Fibroblast of skin of scalp (primary cell): ENCODE data around the gene COX17.

ENCODE experiments used
- DNase-seq: peaks from one replicate; pipeline ENCODE4 v3.0.0-alpha.2; 2013

COX17 gene

DNA sequence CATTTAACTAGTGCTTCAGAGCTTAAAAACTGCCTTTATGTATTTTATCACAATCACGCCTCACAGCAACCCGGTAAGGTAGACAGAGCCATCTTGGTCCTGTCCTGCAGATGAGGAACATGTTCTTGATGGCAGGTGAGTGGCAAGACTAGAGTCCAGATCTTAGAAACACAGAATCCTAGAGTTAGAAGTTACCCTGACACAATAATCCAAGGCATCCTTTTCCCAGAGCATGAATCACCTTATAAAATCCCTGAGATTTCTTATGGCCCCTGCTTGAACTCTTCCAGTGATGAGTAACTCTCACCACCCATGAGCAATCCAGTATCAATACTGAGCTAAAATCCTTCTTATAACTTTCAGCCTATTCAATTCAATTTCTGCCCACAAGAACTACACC lies 33.7 kb downstream of the COX17 start:
- peak; percentile 77 for DNase-seq

DNA sequence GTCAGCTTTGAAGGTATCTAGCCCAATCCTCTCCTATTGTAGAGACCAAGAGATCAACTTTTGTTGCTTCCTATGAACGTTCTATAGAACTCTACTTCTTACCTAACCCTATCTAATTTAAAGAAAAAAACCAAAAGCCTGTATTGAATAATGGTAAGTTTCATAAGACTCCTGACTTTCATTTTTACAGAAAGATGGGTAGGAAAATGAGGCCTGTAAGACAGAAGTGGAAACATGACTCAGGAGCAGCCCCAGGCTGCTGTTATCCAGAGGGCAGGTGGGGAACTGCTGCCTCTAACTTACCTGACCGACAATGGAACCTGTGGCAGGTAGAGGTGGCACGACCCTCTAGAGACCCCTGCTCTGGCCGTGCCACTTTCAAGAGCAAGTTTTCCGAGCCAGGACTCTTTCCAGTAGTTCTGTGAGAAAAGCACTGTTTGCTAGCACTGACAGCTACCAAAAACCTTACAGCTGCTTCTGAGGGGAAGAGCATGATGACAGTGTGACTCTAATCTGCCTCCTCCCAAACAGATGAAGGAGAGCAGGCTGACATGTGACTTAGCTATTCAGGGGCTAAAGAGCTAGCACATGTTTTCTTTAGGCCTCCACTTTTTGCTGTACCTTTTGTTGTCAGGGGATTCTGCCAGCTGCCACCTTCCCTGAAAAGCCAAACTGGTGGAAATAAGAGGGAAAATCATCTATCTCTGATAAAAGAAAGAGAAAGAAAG lies 34.3 kb downstream of the COX17 start:
- DNase-seq, result no peak

DNA sequence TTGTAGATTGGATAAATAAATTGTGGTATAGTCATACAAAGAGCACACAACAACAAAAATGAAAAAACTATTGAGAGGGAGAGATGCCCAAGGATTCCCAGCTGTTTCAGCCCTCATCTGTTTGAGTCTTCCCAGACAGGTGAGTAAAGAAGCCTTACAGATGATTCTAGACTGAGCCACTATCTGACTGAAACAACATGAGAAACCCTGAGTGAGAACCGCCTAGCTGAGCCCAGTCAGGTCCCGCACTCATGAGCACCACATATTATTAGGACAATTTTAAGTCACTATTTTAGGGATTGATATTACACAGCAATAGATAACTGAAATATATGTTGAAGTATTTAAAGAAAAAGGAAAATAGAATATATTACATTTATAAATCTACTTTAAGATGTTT lies 35.8 kb downstream of the COX17 start:
- DNase-seq, result no peak

DNA sequence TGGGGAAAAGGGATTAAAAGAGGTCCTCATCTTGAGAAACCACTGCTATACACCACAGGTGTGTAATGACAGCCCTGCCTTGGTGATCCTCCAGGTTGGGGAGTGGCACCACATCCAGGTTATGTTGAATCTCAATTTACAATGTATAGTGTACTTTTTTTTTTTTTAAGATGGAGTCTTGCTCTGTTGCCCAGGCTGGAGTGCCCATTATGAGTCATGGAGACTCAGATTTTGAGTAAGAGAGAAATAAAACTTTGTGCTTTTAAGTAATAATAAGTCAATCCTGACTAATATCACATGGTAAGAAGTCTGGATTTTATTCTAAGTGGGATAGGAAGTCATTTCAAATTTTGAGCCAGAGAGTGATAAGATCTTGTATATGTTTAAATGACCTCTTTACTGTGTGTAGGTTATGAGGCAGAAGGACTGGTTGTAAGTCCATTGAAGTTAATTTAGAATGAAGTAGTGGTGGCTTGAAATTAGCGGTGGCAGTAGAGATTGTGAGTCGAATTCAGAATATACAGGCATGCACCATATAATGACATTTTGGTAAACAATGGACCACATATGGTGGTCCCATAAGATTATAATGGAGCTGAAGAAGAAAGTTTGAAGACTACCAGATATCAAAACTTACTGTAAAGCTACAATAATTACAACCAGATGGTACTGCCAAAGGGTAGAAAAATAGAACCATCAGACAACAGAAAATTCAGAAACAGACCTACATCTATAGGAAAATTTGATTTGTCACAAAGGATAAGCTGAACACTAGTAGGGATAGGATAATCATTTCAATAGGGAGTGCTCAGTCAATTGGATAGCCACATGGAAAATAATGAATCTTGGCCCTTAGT lies 37.5 kb downstream of the COX17 start:
- no peak for DNase-seq

DNA sequence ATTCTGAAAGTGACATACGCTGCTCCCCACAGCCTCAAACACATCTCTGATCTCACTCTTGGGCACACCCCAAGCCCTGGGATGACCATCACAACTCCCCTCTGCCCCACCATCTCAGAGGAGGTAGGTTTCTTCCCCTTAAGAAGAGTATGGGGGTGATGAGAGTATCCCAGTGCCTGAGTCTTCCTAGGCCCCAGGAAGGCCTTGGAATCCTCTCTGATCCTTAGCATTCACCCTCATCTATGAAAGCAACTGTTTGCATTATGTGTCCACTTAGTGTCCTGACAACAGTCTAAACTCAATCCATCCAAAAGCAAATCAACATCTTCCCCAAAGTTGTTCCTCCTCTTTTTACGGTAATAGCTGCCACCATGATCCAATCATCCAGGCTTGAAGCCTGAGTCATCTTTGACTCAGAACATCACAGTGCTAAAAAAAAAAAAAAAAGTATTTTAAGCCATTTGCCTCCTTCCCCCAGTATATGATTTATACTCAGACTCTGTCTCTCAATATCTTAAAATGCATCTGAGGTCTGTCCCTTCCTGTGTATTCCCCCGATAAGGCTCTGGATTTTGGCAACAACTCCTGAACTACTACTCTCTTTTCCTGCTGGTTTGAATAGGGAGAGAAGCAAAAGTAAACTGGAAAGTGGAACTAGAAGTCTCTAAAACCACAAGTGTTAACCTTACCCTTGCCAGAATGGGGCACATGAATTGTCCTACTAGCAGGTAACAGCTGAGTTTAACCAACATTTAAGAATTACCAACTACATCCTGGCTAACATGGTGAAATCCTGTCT lies 39.3 kb downstream of the COX17 start:
- peak; percentile 91 for DNase-seq

DNA sequence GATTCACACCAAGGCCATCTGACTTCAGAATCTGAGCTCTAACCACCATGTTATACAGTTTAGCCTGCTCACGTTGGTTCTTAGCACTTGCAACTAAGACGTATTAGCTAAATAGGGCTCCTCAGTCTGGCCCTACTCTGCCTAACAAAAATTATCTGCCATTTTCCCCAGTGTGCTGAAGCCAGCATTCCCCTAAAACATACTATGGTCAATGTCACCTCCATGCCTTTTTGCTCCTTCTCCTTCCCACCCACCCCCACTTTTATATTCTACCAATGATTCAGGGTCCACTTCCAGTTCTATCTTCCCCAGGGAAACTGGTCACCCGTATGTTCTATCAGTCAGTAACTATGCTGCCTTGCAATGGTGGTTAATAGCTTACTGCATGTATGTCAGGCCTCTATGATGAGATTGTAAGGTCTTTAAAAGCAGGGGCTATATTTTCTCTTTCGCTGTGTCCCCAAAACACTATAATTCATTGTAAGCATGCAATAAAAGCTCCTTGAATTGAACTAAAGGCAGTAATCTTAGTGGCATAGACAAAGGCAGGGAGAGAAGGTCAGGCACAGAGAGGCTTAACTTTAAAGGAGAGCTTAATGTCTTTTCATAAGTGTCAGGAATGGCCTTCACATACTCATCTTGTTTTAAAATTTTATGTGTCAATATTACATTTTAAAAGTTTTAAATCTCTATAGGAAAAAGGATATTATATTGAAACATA lies 40.2 kb downstream of the COX17 start:
- DNase-seq, result no peak

DNA sequence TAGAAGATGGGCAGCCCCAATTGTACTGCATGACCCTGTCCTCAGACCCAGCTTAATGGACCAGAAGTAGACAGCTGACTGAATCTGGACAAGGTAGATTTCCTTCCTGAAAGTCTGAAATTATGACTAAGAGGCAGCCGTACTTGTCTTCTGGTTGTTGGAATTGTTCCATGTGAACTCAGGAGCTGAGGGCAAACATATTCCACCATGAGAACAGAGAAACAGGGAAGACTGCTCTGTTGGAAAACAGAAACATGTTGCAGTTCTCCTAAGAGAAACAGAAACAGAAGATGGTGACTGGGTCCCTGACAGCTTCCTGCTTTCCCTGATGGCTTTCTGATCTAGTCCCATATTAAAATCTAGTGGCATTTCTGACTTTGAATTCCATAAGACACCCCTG lies 41.0 kb downstream of the COX17 start:
- DNase-seq, result no peak

DNA sequence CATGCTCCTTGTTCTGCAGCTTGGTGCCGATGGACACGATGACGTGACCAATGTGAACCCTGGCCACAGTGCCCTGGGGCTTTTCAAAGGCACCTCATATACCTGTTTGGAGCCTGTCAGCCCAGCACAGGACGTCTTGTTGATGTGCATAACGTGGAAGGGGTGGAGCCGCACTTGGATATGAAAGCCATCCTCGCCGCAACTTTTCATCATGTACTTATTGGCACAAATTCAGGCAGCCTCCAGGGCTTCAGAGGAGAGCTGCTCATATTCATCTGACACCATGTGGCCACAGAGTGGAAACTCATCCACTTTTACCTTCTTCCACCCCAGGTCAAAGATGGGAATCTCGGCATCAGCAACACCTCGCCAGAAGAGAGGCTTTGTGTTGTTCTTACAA lies 41.5 kb downstream of the COX17 start:
- no peak for DNase-seq

DNA sequence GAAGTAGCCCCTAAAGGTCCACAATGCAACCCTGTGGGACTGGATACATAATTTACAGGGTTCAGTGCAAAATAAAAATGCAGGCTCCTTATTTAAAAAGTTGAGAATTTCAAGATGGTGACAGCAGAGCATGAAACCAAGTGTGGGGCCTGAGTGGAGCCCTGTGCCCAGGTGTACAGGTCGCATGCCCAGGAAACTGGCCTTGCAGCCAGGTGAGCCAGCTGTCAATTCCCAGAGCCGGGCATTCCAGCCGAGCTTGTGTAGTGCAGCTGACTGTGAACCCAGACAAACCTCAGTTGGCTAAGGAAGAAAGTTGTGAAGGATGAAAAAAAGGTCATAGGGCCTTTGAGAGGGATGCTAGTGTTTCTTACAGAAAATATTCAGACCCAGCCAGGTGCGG lies 44.4 kb downstream of the COX17 start:
- DNase-seq, result no peak

DNA sequence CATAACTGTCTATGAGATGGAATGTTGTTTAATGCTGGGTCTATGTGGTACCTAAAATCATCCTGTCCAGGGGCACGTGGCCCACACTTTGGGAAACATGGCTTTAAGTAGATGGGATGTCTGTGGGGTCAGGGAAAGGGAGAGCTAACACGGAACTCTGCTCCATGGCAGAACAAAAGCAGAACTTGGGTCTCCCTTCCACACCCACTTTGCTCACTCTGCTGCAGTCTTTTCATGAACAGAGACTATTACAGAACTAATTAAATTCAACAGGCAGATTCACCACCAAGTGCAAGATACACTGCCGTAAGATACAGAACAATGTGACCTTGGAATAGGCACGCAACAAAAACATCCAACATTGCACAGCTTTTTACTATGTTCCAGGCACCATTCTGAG lies 45.0 kb downstream of the COX17 start:
- DNase-seq, result no peak

DNA sequence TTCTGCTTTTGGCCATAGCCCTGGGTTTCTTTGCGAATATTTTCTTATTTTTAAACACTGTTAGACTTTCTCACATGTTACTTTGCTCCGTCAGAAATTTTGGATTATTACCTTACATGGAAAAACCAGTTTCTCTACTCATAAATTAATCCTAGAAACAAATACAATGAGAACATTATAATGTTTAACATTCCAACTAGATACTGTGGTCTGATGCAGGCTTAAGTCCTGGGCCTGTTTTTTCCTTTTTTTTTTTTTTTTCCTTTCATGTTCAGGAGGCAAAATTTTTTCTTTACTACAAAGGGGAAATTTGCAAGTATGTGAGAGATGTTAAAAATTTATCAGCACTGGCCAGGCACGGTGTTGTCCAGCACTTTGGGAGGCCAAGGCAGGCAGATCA lies 45.7 kb downstream of the COX17 start:
- peak; percentile 31 for DNase-seq

DNA sequence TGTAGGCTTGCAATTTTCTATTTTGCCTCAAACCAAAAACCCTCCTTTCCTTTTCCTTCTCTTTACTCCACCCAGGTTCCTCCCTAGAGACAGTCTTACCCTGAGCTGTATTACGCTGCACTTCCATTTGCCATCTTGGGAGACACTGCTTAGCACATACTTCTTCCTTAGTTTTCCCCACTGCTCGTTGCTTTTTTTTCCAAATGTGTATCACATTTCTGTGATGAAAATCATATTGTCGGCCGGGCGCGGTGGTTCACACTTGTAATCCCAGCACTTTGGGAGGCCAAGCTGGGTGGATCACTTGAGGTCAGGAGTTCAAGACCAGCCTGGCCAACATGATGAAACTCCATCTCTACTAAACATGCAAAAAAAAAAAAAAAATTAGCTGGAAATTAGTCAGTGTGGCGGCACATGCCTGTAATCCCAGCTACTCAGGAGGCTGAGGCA lies 46.3 kb downstream of the COX17 start:
- no peak for DNase-seq

DNA sequence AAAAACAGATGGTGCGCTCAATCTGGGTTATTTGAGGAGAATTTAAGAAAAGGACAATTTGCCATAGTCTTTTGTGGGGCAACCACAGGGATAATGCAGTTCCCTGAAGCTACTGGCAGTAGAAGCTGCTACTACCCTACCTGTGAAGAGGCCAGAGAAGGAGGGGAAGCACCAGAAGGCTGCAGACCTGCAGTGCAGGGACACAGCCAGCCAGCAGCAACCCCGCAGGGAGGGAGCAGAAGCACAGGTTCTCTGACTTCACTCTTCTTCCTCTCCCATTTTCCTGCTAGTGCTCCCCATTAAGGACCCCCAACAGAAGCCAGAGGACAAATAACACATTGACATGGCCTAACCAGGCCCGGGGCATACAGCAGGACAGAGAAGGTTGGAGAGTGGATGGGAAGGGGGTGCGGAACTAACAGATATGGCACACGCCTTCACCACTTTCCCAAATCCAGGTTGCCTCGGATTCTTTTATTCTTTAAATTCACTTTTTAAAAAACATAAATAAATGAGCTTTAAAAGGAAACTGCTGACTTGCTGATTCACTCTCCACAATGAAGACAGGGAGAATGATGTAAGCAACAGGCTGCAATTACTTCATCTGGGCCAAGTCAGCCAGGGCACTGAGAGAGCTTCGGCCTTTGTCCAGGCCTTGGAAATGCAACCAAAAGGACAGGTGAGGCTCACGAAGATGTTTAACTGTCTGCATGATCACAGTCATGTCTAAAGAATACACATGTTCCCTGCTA lies 46.9 kb downstream of the COX17 start:
- DNase-seq, result peak; percentile 61

DNA sequence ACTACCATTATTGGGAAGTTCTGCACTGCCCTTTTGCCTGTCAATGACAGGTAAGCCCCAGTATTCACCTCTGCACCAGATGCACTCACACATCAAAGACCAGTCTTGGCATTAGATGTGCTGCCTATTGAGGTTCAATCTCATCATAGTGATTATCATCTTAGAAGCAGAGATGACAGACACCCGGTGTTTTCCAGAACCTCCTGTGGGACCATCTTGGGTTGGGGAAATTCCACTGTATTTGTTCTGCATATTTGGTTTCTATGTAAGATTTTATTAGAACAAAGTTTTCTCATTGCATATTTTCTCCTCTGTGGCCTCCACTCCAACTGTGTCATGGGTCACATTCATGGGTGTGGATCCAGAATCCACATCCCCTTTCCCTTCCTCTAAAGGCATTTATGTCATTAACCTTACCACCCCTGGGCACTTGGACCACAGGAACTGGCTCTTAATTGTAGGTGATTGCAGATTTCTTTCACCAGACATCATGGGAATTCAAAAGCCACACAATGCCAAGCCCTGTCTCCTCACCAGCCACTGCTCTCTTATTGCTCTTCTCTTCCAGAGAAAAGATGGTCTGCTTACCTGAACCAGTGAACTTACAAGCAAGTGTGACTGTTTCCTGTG lies 48.3 kb downstream of the COX17 start:
- DNase-seq, result peak; percentile 56

DNA sequence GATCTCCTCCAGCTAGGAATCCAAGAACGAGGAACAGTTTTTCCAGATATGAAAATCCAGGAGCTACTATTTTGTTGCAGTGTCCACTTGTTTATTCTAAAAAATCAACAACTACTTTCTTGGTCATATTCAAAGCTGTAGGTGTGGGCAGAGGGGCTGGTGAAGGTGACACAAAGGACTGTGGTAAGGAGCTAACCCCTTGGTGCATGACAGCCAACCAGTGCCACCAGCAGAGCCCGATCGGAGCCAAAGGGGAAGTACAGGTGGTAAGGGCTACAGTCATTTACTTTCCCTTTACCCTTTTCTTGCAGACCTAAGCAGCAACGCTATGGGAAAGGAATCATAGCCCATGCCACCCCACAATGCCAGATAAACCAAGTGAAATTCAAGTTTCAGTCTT lies 48.8 kb downstream of the COX17 start:
- DNase-seq, result no peak

DNA sequence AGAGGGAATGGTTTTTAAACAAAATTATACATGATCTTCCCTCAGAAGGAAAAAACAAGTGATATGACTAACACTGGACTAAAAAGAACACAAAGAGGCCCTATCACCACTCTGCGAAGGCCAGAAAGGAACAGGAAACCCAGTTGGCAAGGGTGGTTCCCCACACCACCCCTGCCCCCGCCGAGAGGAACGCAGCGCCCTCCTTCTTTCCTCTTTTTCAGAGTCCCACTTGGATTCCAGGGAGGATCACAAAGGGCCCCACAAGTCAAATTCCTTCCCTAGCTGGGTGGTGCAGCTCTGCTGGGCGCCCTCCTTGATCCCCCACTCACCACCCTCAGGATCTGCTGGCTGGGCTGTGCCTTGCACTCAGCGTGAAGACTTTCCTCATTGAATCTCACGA lies 49.7 kb downstream of the COX17 start:
- no peak for DNase-seq

DNA sequence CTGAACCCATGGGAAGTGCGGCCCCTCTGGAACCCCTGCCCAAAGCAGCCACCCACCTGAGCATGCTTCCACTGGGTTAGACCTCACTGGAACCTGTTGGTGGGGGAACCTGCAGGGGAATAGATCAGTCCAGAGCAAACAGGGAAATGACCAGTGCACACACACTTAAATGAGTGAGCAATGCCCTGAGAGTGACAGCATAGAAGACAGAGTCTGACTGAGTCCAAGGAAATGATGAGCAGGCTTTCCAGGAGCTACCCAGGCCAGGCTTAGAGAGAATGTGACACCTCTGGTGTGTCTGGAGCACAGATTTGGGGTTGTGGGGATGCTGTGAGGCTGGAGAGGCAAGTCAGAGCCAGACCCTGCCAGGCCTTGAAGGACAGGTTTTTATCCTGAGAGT lies 51.0 kb downstream of the COX17 start:
- no peak for DNase-seq

DNA sequence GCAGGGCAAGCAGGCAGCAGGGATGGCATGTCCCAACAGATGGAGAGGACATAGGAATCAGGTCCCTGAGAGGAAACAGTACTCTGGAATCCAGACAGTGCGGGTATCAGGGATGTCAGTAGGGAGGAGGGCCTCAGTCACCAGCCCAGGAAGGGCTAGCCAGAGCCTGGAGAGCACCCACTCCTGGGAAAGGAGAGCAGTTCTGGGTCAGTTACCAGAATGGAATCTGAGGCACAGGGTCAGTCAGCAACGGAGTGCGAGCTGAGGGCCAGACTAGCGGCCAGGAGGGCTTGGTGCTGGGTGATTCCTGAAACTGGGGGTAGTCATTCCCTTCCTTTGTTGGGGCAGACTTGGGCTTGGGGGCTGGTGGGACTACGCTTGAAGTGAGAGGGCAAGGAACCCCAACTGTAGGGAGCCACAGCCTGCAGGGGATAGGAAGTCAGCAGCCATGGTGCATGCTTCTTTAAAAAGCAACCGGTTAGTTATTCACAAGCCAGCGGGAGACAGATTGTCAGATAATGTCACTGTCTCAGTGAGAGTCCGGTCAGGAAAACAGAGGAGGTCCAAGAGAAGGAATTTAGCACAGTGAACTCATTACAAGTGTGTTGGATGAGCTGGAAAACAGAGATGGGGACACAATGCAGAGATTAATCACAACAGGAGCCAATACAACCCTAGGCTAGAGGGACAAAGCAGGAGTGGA lies 51.6 kb downstream of the COX17 start:
- no peak for DNase-seq

DNA sequence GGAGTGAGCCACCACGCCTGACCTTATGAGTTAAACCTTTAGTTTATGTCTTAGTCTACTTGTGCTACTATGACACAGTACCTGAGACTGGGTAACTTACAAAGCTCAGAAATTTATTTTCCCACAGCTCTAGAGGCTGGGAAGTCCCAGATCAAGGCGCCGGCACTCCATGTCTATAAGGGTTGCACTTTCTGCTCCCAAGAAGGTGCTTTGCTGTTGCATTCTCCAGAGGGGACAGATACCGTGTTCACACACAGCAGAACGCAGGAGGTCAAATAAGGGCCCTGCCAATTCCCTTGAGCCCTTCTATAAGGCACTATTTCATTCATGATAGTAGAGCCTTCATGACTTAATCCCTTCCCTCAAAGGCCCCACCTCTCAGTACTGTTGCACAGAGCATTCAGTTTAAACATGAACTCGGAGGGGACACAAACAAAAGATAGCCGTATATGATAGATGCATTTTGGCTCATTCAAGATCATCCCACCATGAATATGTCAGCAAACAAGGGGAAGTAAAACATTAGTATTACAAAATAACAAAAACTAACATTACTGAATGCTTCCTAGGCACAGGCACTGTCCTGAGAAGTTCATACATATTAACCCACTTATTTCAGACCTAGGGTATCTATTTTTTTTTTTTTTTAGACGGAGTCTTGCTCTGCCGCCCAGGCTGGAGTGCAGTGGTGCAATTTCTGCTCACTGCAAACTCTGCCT lies 53.0 kb downstream of the COX17 start:
- no peak for DNase-seq

DNA sequence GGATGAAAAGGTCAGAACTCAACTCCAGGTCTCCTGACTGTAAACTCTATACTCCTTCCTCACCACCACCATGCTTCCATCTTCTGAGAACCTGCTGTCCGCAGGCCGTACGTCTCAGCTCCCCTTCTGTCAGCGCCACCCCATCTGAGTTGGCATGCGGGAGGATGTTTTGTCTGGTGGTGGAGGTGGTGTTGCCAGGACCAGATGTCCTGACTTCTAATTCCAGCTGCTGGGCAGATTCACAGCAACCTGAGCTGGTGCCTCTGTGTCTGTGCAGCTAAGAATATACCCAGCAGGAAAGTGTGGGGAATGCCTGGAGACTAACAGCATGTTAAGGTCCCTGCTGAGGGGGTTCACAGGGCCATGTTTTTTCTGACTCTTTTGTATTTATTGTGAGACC lies 56.3 kb downstream of the COX17 start:
- no peak for DNase-seq
